GM12864 (cell line): ENCODE measurements around the gene JUND.
A peak's percentile ranks its signal among the peaks of the same experiment; 100 is the strongest.
"Not testable (repeated sequence)": the region's sequence is repeated elsewhere in the genome, so short reads cannot be mapped to it uniquely, and the experiment has no call there.

ENCODE experiments used
- DNase-seq: peaks from one replicate; pipeline ENCODE4 v3.0.0-alpha.2; 2011; ENCODE audit warnings: low read depth
- H3K4me3 ChIP-seq: 2 replicates; pipeline ENCODE4 v1.5.1; 2011; ENCODE audit warnings: mild to moderate bottlenecking, low read depth, low read length, control low read depth
- CTCF ChIP-seq: IDR thresholded peaks from 2 replicates; pipeline ENCODE4 v1.5.1; 2011; ENCODE audit warnings: low read depth, mild to moderate bottlenecking, moderate library complexity, low read length, control low read depth, inconsistent platforms; ENCODE audit errors: missing control alignments

Gene JUND

GRCh38 chr19:18281082-18282020 lies at the start of gene JUND:
Gene JUND, minus strand, starts transcription at chr19:18281622. Its CDS starts 138 bp downstream, at chr19:18281484.
- peak; percentile 88 for DNase-seq
- peak; percentile 11 for TF ChIP-seq CTCF
- H3K4me3 ChIP-seq: peak within 1 kb of the TSS; percentile 95

- no peak for TF ChIP-seq CTCF
- DNase-seq: no peak
- H3K4me3 ChIP-seq: no peak overlapping the region
Measured at GRCh38 chr19:18330868-18331267, 49.4 kb upstream of the JUND start.

GRCh38 chr19:18329035-18329376 lies 47.6 kb upstream of the JUND start:
- peak overlapping the region; percentile 52; the same call in 1 of the 2 replicates for H3K4me3 ChIP-seq
- TF ChIP-seq CTCF: no peak
- DNase-seq: no peak

- peak; percentile 90 for DNase-seq
- peak overlapping the region; percentile 52 for H3K4me3 ChIP-seq
- peak; percentile 92 for TF ChIP-seq CTCF
Measured at GRCh38 chr19:18328340-18329034, 47.1 kb upstream of the JUND start.

GRCh38 chr19:18326772-18327171 lies 45.4 kb upstream of the JUND start:
- TF ChIP-seq CTCF: no peak
- no peak for DNase-seq
- H3K4me3 ChIP-seq: no peak overlapping the region

- not testable (repeated sequence) for DNase-seq, H3K4me3 ChIP-seq
Measured at GRCh38 chr19:18324373-18324731, 42.9 kb upstream of the JUND start.

GRCh38 chr19:18322759-18323460 lies 41.5 kb upstream of the JUND start, which contains the start of gene LSM4:
Gene LSM4, minus strand, starts transcription at chr19:18323076. Its CDS starts 56 bp downstream, at chr19:18323020.
- DNase-seq: peak; percentile 96
- TF ChIP-seq CTCF: peak; percentile 56
- peak within 1 kb of the TSS; percentile 99 for H3K4me3 ChIP-seq
